DMS153 (cell line): Measurements from ENCODE around the gene EXOC4.
"Not testable (repeated sequence)": the region's sequence is repeated elsewhere in the genome, so short reads cannot be mapped to it uniquely, and the experiment has no call there.

Experiments
- DNase-seq: peaks from one replicate; lab custom pipeline; 2025; lab: John Stamatoyannopoulos, UW

The EXOC4 gene

DNA sequence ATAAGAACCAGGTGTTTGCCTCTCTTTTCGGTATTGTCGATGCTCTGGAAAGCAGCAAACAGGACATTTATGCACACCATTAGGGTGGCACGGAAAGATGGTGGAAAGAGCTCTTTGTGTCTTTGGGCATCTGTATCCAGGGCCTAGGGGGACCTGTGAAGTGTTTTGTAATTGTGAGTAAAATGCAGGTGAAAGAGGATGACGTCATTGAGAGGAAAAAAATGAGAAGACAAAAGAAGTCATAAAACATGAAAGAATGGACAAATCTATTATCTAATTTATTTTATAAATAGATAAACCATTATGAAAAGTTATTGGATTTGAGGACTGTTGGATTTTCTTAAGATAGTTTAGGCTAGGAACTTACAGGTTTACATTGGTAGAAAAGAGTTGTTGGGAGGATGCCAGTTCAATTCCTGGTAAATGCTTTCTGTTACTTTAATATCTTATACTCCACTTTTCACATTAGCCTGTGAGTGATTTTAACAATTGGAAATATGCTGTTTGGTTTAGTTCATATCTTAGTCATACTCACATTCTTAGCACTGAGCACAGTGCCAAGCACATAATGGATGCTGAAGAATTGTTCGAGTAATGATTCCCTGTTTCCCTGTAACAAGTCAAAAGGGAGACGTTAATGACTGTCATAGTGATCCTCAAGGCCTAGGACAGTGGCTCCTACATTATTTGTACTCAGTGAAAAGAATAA is 62.6 kb downstream of the EXOC4 start:
- no peak for DNase-seq

GRCh38 chr7:133319842-133320241 is 67.0 kb downstream of the EXOC4 start:
- no peak for DNase-seq

GRCh38 chr7:133320891-133321290 is 68.0 kb downstream of the EXOC4 start:
- DNase-seq = no peak

DNA sequence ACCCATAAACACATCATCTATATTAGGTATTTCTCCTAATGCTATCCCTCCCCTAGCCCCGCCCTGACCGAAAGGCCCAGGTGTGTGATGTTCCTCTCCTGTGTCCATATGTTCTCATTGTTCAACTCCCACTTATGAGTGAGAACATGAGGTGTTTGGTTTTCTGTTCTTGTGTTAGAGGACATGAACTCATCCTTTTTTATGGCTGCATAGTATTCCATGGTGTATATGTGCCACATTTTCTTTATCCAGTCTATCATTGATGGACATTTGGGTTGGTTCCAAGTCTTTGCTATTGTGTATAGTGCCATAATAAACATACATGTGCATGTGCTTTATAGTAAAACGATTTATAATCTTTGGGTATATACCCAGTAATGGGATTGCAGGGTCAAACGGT is 68.5 kb downstream of the EXOC4 start:
- not testable (repeated sequence) for DNase-seq

DNA sequence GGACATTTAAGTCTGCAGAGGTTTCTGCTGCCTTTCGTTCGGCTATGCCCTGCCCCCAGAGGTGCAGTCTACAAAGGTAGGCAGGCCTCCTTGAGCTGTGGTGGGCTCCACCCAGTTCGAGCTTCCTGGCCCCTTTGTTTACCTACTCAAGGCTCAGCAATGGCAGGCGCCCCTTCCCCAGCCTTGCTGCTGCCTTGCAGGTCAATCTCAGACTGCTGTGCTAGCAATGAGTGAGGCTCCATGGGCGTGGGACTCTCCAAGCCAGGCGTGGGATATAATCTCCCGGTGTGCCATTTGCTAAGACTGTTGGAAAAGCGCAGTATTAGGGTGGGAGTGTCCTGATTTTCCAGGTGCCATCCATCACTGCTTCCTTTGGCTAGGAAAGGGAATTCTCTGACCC is 73.9 kb downstream of the EXOC4 start:
- not testable (repeated sequence) for DNase-seq

DNA sequence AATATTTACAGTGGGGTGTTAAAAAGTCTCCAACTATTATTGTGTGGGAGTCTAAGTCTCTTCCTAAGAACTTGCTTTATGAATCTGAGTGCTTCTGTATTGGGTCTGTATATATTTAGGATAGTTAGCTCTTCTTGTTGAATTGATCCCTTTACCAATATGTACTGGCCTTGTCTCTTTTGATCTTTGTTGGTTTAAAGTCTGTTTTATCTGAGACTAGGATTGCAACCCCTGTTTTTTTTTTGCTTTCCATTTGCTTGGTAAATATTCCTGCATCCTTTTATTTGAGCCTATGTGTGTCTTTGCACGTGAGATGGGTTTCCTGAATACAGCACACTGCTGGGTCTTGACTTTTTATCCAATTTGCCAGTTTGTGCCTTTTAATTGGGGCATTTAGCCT is 75.1 kb downstream of the EXOC4 start:
- not testable (repeated sequence) for DNase-seq

GRCh38 chr7:133330085-133330484 is 77.2 kb downstream of the EXOC4 start:
- no peak for DNase-seq

GRCh38 chr7:133331861-133332260 is 79.0 kb downstream of the EXOC4 start:
- no peak for DNase-seq

DNA sequence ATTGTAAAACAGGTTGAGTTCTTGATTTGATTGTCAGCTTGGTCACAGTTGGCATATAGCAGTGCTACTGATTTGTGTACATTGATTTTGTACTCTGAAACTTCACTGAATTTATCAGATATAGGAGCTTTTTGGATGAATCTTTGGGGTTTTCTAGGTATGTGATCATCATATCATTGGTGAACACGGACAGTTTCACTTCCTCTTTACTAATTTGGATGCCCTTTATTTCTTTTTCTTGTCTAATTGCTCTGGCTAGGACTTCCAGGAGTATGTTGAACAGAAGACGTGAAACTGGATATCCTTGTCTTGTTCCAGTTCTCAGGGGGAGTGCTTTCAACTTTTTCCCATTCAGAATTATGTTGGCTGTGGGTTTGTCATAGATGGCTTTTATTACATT is 86.9 kb downstream of the EXOC4 start:
- DNase-seq = no peak

GRCh38 chr7:133344275-133344674 is 91.4 kb downstream of the EXOC4 start:
- no peak for DNase-seq

DNA sequence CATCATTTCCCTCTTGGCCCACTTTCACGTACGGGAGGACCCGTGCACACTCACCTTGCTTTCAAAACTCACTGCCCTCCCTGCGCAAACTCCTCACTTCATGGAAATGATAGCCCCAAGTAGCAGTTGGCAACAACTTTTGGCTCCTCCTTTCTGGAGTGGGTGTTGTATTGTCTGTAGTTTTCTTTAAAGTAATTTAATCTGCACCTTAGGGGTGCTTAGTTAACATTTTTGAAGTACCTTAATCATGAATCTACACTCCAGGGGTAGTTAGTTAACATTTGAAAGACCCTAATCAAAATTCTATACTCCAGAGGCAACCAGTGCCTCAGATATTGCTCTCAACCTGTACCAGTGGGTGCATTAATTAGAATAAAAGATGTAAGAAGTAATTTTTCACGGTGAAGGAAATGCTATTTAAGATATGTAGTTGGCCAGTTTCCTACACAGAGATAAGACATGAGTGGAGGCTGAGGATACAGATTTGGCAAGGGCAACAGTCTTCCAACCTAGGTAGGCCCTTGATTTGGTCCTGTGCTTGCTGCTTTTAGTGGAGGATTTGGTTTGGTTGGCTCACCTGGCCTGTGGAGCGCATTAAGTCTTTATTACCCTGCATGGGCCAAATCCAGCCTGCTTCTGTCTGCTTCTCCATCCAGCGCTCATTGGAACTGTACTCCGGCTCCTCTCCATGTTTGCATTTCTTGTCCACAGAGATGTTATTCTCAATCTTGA is 93.0 kb downstream of the EXOC4 start:
- no peak for DNase-seq

- no peak for DNase-seq
Measured at GRCh38 chr7:133348250-133348649, 95.4 kb downstream of the EXOC4 start.

DNA sequence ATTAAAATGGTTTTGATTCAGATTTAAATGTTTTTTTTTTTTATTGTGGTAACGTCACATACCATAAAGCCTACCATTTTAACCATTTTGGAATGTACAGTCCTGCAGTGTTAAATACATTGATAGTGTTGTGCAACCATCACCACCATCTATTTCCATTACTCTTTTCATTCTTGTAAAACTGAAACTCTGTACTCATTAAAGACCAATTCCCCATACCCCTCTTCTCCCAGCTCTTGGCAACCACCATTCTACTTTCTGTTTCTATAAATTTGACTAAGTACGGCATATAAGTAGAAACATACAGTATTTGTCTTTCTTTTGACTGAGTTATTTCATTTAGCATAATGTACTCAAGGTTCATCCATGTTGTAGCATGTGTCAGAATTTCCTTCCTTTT is 96.2 kb downstream of the EXOC4 start:
- DNase-seq = no peak

- no peak for DNase-seq
Measured at GRCh38 chr7:133352430-133352829, 99.6 kb downstream of the EXOC4 start.

DNA sequence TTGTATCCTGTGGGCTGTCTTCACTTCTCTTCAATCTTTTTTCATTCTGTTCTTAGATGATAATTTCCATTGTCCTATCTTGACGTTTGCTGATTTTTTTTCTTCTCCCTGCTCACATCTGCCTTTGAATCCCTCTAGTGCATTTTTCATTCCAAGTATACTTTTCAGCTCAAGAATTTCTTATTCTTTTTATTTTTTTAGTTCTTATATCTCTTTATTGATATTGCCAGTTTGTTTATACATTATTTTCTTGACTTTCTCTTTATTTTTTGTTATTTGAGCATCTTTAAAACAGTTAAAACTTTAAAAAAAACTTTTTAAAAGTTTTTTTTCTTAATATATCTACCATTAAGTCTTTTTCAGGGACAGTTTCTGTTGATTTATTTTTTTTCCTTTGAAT is 100.9 kb downstream of the EXOC4 start:
- DNase-seq = no peak

DNA sequence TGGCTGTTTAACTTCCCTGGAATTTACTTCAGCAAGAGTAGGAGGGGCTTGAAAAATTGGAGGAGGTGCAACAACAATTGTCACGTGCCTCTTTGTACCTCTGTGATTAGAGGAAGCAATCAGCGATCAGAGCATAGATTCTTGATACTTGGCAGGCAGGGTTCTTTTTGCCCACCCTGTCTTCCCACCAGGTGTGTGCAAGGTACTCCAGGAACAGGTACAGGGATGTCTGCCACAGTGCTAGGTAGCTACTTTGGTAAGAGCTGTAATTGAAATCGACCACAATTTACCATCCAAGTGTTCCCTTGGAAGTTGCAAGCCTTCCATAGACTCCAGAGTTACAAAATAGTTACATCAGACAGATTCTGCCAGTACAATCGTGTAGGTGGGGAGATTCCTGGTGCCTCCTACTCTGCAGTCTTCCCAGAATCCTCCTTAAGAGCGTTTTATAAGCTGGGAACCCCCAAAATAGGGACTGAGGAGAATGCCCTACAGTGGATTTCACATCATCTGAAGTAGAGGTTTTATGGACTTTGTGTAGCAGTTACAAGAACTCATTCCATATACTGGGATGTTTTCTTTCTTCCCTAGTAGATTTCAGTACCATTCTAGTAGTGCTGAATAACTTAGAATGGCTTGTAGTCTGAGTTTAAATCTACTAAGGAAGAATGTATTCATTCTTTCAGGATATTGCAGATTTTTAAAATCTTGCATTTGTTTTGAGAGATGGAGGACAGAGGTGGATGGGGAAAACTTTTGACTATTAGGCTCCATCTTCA is 101.9 kb downstream of the EXOC4 start:
- DNase-seq = no peak

- no peak for DNase-seq
Measured at GRCh38 chr7:133355325-133355708, 102.4 kb downstream of the EXOC4 start.

DNA sequence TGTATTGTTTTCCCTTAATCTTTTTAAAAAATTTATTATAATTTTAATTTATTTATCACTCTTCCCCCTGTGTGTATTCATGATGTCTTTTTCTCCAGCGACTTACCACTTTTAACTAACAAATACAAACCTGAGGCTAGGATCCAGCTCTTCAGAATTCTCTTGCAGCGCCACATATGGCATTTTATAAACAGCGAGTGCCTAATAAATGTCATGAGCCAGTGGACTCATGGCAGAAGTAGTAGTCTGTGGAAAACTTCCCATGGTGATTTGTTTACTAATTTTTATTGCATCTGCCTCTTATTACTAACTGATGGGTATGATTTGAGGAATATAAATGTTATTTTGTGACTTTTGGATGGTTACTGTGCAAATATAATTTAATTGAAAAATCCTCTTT is 102.9 kb downstream of the EXOC4 start:
- DNase-seq = no peak

DNA sequence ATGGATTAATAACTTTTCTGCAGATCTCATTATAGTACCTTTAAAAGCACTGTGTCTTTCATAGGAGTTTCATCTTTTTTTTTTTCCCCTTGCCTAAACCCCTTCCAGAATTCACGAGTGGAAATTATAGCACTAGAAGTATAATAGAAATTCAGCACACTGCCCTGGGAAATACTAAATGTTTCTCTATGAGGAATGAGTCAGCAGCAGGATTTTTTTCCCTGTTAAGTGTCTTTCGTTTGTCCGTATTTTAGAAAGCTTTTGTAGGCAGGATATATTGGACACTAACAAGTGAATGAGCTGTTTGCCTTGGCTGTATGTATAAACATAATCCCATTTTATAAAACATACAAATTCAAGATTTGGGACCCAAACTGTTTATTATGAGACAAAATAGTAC is 105.8 kb downstream of the EXOC4 start:
- no peak for DNase-seq

DNA sequence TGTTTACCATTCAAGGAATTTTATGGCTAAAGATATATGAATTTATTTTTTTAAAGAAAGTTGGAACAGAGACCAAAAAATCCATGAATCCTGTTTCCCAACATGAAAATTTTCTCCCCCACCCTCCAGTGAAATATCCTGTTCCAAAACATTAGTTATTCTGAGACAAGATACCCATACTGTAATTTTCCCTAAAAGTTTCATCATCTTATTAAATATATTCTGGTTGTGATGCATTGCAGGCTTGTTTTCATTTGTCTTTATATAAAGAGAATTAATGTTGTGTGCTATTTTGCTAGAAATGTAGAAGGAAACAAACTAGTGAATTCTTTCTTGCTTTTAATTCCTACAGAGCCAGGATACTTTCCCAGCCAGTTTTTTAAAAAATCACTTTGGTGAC is 106.6 kb downstream of the EXOC4 start:
- DNase-seq = no peak

GRCh38 chr7:133360201-133360600 is 107.3 kb downstream of the EXOC4 start:
- no peak for DNase-seq

- DNase-seq = no peak
Measured at GRCh38 chr7:133361806-133362205, 108.9 kb downstream of the EXOC4 start.
